PC-3 (cell line): ENCODE data around the gene TIMM8B.

Source experiments
- EZH2 ChIP-seq: fragments of 300-600 bp; sonication (generic); IDR thresholded peaks from one replicate; pipeline ENCODE4 v1.6.1; 2017; ENCODE audit warnings: antibody characterized with exemption, mild to moderate bottlenecking, low read length; ENCODE audit not compliant: unreplicated experiment
- EZH2phosphoT487 ChIP-seq: fragments of 300-600 bp; sonication (generic); IDR thresholded peaks from 2 replicates; pipeline ENCODE4 v1.6.1; 2018; ENCODE audit warnings: mild to moderate bottlenecking, antibody characterized with exemption, low read length, borderline replicate concordance
- TF ChIP-seq, protein P1 (sequence below): fragments of 300-600 bp; sonication (generic); conservative IDR thresholded peaks from 2 replicates; pipeline ENCODE4 v1.5.1; 2017; ENCODE audit warnings: antibody characterized with exemption, low read depth, mild to moderate bottlenecking, low read length

DNA sequence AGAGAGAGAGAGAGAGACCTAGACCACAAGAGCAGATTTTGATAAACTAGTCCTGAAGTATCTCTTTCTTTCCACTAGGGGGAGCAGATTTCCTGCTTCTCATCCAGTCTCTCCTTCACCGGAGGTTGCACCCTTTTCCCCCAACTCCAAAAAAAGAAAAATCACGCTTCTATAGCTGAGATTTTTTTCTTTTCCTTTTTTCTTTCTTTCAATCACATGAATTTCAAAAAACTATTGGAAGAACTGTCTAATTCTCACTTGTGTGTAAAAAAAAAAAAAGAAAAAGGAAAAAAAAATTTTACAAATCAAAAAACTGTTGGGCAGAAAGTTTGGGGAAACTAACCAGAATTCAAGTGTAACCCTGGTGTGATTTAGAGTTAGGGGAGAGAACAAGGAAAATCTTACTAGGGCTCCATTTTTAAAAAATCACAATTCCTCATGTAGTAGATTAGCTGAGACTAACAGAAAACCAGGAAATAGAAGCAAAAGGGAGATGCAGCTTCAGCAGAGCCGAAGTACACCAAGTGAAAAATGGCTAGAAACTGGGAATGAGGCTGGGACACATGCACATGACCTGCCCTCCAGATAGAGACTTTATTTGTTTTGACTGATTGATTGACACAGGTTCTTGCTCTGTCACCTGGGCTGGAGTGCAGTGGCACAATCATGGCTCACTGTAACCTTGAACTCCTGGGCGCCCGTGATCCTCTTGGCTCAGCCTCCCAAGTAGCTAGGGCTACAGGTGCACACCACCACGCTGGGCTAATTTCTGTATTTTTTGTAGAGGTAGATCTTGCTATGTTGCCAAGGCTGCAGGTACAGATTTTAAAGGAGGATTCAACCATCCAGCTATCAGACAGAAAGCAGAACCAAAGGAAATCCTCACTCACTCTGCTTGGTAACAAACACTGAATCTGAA, 27.2 kb upstream of the TIMM8B start:
- TF ChIP-seq, protein P1, sequence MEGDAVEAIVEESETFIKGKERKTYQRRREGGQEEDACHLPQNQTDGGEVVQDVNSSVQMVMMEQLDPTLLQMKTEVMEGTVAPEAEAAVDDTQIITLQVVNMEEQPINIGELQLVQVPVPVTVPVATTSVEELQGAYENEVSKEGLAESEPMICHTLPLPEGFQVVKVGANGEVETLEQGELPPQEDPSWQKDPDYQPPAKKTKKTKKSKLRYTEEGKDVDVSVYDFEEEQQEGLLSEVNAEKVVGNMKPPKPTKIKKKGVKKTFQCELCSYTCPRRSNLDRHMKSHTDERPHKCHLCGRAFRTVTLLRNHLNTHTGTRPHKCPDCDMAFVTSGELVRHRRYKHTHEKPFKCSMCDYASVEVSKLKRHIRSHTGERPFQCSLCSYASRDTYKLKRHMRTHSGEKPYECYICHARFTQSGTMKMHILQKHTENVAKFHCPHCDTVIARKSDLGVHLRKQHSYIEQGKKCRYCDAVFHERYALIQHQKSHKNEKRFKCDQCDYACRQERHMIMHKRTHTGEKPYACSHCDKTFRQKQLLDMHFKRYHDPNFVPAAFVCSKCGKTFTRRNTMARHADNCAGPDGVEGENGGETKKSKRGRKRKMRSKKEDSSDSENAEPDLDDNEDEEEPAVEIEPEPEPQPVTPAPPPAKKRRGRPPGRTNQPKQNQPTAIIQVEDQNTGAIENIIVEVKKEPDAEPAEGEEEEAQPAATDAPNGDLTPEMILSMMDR = peak; percentile 71
- TF ChIP-seq EZH2 (no peak), EZH2phosphoT487 (no peak)
